Erythroblast (primary cell): ENCODE results near the gene POLRMT.

Source experiments
- GATA1 ChIP-seq: IDR thresholded peaks from 2 replicates; pipeline ENCODE4 v1.6.1; 2011; ENCODE audit warnings: low read depth, mild to moderate bottlenecking, control low read depth, low read length, moderate library complexity
- POLR2A ChIP-seq: IDR thresholded peaks from 2 replicates; pipeline ENCODE4 v1.6.1; 2011; ENCODE audit warnings: mild to moderate bottlenecking, low read length

DNA sequence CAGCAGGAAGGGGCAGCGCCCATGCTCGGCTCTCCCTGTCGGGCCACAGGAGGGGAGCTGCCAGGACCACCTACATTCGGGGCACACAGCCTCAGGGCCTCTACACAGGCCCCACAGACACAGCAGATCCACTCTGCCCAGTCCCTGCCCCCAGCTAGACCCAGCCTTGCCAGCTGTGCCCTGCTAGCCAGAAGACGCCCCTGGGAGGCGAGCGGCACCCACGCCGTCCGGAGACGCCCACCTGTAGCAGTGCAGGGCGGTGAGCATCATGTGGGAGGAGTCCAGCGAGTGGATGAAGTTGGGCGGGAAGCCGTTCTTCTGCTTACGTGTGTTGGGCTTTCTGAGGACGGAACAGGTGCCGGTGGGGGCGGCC, 15.1 kb downstream of the POLRMT start:
- TF ChIP-seq POLR2A (no peak), GATA1 (no peak)
